IPS-18c (cell line): Measurements from ENCODE around the gene PLA2G2E.

Experiments used
- H3K4me3 ChIP-seq: 2 replicates; pipeline ENCODE4 v1.7.0; 2013; ENCODE audit warnings: low read depth, mild to moderate bottlenecking, low read length, moderate library complexity; ENCODE audit not compliant: insufficient read depth
- H3K9me3 ChIP-seq: one replicate; pipeline ENCODE4 v1.6.1; 2013; ENCODE audit warnings: mild to moderate bottlenecking, low read length, moderate library complexity; ENCODE audit not compliant: control insufficient read depth, insufficient read depth

PLA2G2E gene

GRCh38 chr1:19923137-19923952 lies at the start of gene PLA2G2E:
TSS of gene PLA2G2E (minus strand) at chr1:19923617. CDS start at chr1:19923559, 58 bp downstream.
- H3K9me3 ChIP-seq, result peaks cover 2% of the 10 kb centered on the region
- no peak within 1 kb of the TSS for H3K4me3 ChIP-seq

GRCh38 chr1:19971664-19972063 lies 48.2 kb upstream of the PLA2G2E start:
- no peaks in the 10 kb centered on the region for H3K9me3 ChIP-seq
- H3K4me3 ChIP-seq, result no peak overlapping the region

GRCh38 chr1:19969898-19970660 lies 46.7 kb upstream of the PLA2G2E start:
- Histone ChIP-seq H3K4me3 (no peak overlapping the region), H3K9me3 (no peaks in the 10 kb centered on the region)

GRCh38 chr1:19967808-19968207 lies 44.4 kb upstream of the PLA2G2E start:
- Histone ChIP-seq H3K4me3 (no peak overlapping the region), H3K9me3 (peaks cover 6% of the 10 kb centered on the region)

GRCh38 chr1:19964542-19964941 lies 41.1 kb upstream of the PLA2G2E start:
- no peak overlapping the region for H3K4me3 ChIP-seq
- peaks cover 8% of the 10 kb centered on the region for H3K9me3 ChIP-seq

- Histone ChIP-seq H3K9me3 (peaks cover 8% of the 10 kb centered on the region), H3K4me3 (no peak overlapping the region)
Measured at GRCh38 chr1:19963636-19964035, 40.2 kb upstream of the PLA2G2E start.

GRCh38 chr1:19960591-19960990 lies 37.2 kb upstream of the PLA2G2E start:
- Histone ChIP-seq H3K9me3 (peaks cover 8% of the 10 kb centered on the region), H3K4me3 (no peak overlapping the region)

GRCh38 chr1:19957779-19958178 lies 34.4 kb upstream of the PLA2G2E start:
- peaks cover 7% of the 10 kb centered on the region for H3K9me3 ChIP-seq

GRCh38 chr1:19955534-19956170 lies 32.2 kb upstream of the PLA2G2E start:
- H3K9me3 ChIP-seq, result peaks cover 5% of the 10 kb centered on the region
- no peak overlapping the region for H3K4me3 ChIP-seq

More at GRCh38 chr1:19957779-19958178, 34.4 kb upstream of the PLA2G2E start:
- H3K4me3 ChIP-seq, result no peak overlapping the region

GRCh38 chr1:19954059-19954458 lies 30.6 kb upstream of the PLA2G2E start:
- Histone ChIP-seq H3K9me3 (peaks cover 5% of the 10 kb centered on the region), H3K4me3 (no peak overlapping the region)

GRCh38 chr1:19949016-19949415 lies 25.6 kb upstream of the PLA2G2E start:
- Histone ChIP-seq H3K4me3 (no peak overlapping the region), H3K9me3 (peaks cover 5% of the 10 kb centered on the region)

GRCh38 chr1:19946971-19947370 lies 23.6 kb upstream of the PLA2G2E start:
- no peaks in the 10 kb centered on the region for H3K9me3 ChIP-seq
- no peak overlapping the region for H3K4me3 ChIP-seq

- Histone ChIP-seq H3K9me3 (no peaks in the 10 kb centered on the region), H3K4me3 (no peak overlapping the region)
Measured at GRCh38 chr1:19946331-19946751, 22.9 kb upstream of the PLA2G2E start.

GRCh38 chr1:19945914-19946313 lies 22.5 kb upstream of the PLA2G2E start:
- no peaks in the 10 kb centered on the region for H3K9me3 ChIP-seq
- H3K4me3 ChIP-seq, result no peak overlapping the region

GRCh38 chr1:19942657-19943056 lies 19.2 kb upstream of the PLA2G2E start:
- Histone ChIP-seq H3K9me3 (no peaks in the 10 kb centered on the region), H3K4me3 (no peak overlapping the region)

- no peak overlapping the region for H3K4me3 ChIP-seq
- no peaks in the 10 kb centered on the region for H3K9me3 ChIP-seq
Measured at GRCh38 chr1:19942088-19942487, 18.7 kb upstream of the PLA2G2E start.

- Histone ChIP-seq H3K4me3 (no peak overlapping the region), H3K9me3 (no peaks in the 10 kb centered on the region)
Measured at GRCh38 chr1:19941206-19941568, 17.8 kb upstream of the PLA2G2E start.
